ENCODE measurements around the gene SLC6A8.
A peak's percentile ranks its signal among the peaks of the same experiment; 100 is the strongest.
"Not testable (repeated sequence)": the region's sequence is repeated elsewhere in the genome, so short reads cannot be mapped to it uniquely, and the experiment has no call there.

SLC6A8 gene

DNA sequence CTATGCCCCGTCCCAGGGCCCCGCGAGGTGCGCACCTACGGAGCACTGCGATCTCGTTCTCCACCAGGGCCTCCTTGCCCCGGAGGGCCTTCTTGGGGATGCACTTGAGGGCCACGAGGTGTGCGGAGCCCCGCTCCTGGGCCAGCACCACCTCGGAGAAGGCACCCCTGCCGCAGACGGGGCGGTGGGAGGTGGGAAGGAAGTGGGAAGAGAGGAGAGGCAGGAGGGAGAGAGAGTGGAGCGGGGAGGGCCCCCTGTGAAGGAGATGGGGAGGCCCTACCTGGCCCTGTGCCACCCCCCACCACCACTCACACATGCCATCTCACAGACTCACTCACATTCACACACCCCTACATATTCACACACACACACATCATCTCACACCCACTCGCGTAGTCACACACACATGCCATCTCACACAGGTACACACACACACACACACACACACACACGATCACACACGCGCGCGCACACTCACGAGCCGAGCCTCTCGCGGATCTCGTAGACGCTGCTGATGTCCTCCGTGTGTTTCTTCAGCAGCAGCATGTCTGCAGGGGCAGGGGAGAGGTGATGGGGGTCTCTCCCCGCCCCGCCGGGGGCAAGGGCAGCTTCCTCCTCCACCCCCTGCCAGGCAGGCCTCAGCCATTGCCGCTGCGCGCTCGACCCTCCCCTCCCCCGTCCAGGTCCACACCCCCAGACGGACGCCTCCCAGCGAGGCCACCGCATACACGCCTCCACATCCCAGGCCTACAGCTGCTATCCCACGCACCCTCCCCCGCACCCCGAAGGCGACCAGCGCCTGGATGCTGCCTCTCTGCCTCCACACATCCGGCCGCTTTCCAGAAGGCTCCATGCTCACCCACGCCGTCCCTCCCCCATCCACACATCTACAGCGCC lies 14.9 kb upstream of the SLC6A8 start:
- no peak for DNase-seq

DNA sequence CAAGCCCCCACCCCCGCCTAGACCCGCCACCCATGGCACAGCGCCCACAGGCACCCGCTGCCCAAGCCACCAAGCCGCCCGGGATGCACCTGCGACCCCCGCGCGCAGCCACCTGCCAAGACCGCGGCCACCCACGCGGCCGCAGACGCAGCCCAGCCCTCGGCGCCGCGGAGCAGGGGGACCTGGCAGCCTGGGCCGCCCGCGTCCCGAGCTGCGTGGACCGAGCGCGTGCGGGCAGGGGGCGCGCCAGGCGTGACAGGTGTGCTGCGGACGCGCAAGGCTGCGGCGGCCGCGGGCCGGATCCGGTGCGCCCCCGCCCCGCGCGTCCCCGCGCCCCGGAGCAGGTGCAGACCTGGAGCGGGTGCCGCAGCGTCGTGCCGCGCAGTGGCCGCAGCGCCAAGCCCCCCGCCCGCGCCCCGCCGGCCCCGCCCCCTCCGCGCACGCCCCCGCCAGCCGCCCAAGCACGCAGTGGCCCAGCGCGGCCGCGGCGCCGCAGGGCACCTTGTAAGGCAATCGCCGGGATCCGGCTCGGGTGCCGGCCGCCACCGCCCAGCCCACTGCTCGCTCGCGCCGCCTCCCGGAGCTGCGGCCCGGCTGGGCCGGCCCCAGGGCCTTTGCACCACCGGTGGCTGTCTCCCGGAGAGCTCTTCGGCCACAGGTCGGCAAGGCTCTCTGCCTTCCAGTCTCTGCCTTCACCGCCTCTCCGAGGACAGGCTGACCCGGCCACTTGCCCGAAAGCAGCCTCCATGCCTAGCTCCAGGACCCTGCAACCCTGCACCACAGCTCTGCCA lies 14.1 kb upstream of the SLC6A8 start, which contains the start of gene PNCK:
Gene PNCK, minus strand, starts transcription at position 386 of the 791 bp plus-strand sequence. CDS start 737 bp downstream, outside the sequence.
- DNase-seq: no peak

DNA sequence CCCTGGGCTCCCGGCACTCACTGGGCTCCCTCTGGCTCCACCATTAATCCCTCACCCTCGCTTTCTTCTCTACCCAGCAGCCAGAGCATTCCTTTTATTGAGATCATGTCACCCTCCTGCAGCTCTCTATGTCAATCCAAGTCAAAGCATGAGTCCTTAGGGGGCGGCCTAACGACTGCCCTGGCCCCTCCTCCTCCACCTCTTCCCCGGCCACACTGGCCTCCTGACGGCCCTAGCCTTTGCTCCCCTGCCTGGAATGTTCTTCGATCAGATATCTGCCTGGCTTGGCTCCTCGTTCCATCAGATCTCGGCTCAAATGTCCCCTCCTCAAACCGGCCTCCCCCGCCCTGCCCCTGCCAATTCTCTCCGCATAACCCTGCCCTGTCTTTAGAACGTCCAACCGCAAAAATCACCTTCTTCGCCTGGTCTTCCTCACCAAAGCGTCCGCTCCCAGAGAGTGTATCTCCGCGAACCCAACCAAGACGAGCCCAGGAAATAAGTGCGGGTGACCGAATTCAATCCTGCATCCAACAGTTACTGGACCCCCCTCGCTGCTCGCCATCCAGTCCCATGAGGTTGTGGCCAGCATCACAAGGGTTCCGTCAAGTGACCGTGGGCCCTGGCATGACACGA lies 13.4 kb upstream of the SLC6A8 start:
- DNase-seq: no peak

DNA sequence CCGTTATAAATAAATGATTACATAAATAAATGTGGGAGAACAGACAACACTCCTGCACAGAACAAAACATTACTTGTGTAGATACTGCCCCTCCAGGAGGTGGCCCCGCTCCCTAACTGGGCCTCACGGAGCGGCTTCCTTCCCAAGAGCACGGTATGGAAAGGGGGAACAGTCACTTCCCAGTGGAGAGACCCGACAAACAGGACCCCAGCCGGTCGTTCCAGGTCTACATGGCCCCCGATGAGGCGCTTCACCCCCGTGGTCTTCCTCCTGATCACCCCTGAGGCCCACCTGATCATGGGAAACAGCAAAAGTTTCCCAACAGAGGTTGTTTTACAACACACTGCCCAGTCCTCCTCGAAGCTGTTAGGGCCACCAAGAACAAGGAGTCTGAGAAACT lies 6.6 kb upstream of the SLC6A8 start:
- no peak for DNase-seq

DNA sequence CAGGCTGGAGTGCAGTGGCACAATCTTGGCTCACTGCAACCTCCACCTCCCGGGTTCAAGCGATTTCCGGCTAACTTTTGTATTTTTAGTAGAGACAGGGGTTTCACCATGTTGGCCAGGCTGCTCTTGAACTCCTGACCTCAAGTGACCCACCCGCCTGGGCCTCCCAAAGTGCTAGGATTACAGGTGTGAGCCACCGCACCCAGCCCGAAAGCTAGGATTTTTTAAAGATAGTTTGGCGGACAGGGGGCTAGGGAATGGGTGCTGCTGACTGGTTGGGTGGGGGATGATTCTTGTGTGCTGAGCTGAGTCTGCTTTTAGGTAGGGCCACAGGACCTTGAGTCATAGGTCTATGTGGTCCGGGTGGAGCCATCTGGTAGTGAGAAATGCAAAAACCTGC lies 4.2 kb upstream of the SLC6A8 start:
- not testable (repeated sequence) for DNase-seq

DNA sequence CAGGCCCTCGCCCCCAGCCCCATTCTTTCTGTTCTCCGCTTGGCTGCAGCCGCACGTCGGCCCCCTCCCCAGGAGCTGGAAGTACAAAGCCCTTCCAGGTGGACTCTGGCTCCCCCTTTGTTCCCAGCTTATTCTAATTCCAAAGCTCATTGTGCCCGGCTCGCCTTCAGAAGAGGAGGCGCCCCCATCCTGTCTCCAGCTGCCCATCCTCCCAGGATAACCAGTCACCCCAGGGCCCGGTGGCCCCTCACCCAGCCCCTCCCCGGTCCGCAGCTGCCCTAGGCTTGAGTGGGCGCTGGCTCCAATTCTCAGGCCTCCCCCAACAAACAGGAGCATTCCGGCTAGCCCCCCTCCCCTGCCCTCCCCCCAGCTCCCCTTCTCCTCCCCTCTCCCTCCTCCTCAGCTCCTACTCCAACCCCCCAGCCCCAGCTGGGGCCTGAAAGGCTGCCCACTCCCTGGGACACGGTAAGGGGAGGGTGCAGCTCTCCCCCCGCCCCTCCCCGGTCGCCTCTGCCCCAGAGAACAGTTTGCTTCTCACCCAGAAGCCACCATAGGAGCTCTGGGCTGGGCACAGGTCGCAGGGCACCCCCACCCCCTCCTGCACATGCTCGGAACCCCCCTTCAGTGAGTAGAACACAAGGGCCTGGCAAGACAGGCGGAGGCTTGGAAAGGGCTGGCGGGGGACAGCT lies 3.1 kb upstream of the SLC6A8 start:
- DNase-seq: no peak

DNA sequence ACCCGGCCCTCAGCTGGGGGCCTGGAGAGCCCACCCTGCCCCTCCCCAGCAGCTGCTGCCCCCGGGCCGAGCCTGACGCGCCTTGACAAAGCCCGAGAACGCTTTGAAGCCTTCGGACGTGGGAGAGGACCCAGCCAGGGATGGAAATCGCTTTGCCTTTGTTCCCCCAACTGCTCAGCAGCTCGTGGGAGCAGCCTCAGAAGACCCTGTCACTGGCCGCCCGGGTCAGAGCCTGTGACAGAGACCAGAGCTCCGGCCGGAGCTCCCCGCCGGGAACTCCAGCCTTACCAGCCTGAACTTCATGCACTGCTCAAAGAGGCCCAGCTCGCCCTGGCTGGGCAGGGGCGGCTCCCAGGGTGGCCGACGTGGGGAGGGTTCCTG lies 2.6 kb upstream of the SLC6A8 start:
- DNase-seq: no peak

DNA sequence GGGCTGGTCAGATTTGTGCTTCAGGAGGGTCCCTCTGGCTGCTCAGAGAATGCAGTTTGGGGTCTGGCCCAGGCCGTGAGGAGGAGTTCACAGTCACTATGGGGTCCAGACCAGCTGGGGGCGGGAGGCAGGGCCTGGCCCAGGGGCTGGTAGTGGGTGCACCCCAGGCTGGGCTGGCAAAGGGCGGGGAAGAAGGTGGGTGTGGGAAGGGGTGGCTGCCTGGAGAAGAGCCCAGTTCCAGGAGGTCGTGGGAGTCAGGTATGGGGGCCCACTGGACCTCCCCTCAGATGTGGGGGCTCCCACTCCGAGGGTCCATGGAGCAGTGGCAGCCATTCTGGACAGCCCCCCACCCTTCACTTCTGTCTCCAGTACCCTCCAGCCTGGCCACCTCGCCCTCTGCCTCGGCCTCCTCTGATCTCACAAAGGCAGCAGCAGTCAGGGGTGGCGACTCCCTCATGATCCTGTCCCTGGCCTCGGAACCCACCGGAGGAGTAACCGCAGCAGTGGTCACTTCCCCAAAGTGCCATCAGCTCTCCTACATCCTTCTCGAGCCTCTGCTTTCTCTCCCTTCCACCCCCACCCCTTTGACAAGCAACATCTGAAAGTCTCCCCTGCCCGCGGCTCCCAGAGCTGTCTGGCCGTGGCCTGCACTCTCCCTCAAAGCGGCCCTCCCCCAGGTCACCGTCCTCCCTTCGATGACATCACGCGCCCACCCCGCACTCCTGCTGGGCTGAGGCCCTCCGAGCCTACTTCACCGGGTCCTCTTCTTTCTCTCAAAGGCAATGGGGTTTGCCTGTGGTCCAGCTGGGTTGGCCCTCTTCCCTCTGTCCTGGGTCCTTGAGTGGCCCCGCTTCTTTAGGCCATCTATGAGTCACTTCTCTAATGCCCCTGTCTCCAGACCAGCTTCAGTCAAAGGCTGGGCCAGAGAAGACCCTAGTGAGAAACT lies 1.7 kb upstream of the SLC6A8 start:
- peak; percentile 35 for DNase-seq

DNA sequence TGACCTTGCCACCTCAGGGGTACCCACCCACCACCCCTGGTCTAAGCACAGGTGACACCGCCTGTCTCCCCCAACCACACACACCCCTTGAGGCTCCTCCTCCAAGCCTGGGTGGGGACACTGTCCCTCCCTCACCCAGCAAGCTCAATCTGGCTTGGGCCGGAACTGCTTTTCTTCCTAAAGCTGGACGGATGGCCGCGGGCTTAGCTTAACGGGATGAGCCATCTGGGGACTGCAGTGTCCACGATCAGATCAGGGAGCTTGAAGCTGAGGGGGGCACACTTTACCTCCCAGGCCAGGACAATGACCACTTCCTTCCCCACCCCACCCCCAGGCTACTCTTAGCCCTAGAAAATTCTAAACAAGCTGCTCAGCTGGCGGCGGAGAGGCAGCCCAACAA lies 1.0 kb upstream of the SLC6A8 start:
- DNase-seq: no peak

DNA sequence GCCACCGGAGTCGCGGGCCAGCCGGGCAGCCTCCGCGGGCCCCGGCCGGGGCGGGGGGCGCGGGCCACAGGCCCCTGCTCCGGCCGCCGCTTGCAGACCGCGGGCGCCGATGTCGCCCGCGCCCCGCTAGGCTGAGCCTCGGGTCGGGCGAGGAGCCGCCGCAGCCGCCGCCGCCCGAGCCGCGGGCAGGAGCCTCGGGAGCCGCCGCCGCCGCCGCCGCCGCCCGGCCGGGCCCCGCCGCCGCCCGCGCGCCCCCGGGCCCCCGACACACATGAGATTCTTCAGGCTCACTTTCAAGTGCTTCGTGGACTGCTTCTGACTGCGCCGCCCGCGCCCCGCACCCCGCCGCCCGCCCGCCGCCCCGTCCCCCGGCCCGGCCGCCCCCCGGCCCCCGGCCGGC lies 345 bp downstream of the SLC6A8 start:
- no peak for DNase-seq

DNA sequence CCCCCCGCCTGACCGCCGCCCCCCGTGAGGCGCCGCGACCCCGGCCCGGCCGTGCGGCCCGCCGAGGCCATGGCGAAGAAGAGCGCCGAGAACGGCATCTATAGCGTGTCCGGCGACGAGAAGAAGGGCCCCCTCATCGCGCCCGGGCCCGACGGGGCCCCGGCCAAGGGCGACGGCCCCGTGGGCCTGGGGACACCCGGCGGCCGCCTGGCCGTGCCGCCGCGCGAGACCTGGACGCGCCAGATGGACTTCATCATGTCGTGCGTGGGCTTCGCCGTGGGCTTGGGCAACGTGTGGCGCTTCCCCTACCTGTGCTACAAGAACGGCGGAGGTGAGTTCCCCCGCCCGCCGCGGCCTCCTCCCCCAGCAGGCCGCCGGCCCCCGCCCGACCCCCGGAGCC lies 780 bp downstream of the SLC6A8 start:
- no peak for DNase-seq

DNA sequence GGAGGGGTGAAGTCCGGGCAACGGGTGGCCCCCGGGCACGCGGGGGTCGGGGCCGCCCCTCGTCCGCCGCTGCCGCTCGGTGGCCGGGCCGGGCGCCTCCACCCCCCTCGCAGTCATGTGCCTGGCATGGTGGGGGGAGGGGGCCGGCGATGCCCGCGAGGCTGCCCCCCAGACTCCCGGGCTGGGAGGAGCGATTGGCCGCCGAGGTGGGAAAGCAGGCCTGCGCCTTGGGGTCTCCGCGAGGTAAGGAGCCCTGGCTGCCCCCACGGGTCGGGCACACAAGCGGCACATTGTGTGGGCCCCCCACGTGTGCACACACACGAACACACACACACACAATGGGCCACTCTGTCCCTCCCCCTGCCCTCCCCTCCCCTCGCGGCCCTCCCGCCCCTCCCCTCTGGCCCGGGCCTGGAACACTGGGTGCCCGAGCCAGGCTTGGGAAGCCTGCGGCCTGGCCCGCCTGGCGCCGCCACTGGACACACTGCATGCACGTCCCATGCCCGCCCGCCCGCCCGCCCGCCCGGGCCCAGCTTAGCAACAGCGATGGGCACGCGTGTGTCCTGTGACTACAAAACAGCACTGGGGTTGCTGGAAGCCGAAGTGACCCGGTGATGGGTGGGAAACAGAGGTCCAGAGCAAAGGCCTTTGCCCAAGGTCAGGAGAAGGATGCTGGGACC lies 1.3 kb downstream of the SLC6A8 start:
- DNase-seq: no peak

DNA sequence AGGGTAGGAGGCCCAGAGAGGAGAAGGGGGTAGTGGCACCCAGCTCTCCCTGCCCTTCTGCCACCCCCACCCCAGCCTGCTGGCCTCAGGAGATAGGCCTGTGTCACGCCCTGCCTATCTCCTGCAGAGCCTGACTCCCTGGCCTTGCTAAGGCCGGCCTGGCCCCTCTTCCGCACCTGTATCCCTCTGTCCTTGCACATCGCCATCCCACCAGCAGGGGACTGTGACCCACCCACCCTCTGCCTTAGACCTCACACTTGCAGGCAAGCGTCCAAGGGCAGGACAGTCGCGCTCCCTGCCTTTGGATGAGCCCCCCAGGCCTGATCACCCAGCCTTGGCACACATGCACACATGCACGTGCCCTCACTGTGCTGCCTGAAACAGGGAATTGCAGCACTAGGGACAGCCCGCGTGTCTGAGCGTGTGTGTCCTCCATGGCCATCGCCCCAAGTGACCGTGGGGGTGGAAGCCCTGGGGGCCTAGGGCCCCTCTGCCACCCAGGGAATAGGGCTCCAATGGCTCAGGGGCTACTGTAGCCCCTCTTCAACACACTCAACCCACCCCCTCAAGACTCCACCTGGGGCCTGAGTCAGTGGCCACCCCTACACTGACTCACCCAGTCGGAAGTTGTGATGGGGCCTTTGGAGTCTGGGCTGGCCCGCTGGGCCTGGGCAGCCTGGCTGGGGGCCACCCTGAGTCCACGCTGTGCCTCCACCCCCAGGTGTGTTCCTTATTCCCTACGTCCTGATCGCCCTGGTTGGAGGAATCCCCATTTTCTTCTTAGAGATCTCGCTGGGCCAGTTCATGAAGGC lies 2.1 kb downstream of the SLC6A8 start:
- no peak for DNase-seq

DNA sequence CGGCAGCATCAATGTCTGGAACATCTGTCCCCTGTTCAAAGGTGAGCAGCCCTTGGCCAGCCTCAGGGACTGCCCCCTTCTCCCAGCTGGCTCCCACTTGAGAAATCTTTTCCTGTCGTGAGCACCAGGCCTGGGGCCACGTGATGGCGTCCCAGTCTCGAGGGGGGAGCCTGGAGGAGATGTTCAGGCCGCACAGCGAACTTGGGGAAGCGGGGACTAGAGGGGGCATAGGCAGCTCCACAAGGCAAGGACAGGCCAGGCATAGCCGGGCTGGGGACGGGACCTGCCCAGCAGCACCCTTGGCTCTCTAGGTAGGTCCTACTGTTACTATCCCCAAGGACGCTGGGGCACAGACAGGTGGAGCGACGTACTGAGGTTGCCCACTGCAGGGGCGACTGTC lies 2.7 kb downstream of the SLC6A8 start:
- no peak for DNase-seq

DNA sequence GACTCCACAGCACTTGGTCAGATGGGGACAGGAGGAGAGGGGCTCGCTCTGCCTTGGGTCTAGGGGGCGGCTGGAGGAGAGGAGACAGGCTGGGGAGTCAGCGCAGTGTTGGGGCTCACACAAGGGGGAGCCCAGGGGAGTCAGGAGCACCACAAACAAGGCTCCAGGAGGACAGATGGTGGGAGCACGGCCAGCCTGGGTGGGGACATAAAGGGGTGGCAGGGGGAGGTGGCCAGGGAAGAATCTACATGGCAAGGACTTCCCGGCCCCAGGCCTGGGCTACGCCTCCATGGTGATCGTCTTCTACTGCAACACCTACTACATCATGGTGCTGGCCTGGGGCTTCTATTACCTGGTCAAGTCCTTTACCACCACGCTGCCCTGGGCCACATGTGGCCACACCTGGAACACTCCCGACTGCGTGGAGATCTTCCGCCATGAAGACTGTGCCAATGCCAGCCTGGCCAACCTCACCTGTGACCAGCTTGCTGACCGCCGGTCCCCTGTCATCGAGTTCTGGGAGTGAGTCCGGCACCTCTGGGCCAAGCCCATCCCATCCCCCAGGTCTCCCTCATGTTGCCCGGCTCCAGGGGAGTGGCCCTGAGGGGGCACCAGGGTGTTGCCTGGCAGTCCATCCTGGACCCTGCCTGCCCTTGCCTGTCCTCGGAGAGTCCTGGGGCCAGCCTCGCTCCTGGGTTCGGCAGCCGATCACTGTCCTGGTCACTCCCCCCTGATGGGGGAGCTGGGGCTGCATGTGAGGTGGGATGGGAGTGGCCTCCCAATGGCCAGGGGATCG lies 3.5 kb downstream of the SLC6A8 start:
- not testable (repeated sequence) for DNase-seq

DNA sequence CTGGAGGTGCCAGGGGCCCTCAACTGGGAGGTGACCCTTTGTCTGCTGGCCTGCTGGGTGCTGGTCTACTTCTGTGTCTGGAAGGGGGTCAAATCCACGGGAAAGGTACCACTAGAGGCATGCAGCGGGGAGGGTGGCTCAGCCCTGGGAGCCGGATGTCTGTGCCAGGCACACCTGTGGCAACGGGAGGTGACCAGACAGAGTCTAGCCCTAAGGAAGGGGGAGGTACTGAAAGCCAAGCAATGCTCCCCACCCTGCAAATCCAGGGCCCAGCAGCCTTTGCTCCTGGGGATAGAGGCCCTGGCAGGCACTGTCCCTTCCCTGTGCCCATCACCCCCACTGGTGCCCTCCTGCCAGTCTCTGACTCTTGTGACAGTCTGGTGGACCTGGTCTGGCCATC lies 4.3 kb downstream of the SLC6A8 start:
- DNase-seq: no peak

DNA sequence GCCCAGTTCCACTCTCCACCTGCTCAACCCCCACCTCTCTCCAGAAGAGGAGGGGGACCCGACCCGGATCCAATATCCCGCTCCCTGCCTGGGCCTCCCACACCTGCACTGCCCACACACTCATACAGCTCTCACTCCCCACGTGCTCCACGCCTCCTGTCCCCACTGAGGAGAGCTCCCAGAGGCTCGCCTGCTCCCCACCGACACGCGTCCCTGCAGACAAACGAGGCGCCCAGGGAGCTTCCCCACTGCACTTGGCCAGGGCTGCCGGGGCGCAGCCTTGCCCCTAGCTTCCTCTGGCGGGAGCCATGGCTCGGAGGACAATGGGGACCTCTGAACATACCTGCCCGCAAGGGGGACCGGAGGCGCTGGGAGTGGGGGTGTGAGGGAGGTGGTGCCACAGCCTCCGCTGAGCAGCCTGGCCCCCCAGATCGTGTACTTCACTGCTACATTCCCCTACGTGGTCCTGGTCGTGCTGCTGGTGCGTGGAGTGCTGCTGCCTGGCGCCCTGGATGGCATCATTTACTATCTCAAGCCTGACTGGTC lies 5.0 kb downstream of the SLC6A8 start:
- DNase-seq: no peak

DNA sequence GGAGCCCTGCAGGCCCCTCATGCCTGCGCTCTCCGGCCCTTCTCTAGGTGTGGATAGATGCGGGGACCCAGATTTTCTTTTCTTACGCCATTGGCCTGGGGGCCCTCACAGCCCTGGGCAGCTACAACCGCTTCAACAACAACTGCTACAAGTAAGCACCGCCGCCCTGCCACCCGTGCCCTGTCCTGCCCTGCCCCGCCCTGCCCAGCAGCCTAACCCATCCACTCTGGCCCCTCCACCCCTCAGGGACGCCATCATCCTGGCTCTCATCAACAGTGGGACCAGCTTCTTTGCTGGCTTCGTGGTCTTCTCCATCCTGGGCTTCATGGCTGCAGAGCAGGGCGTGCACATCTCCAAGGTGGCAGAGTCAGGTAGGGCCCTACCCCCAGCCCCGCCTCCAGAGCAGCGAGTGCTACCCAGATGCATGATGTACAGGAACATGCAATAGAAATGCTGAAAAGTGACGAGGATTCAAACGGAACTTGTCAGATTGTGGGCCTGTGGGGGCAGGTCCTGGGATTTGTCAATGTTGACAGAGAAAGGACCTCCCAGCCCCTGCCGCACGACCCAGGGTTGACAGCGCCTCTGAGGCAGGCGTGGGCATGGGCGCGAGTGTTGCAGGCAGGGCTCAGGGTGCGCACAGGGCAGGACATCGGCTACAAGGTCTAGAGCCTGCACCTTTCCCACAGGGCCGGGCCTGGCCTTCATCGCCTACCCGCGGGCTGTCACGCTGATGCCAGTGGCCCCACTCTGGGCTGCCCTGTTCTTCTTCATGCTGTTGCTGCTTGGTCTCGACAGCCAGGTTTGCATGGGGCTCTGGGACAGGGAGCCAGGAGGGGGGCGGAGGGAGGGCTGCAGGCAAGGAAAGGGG lies 5.7 kb downstream of the SLC6A8 start:
- no peak for DNase-seq
